ENCODE results near the gene C12orf43. TPM values are rescaled to one million over a fixed set of nuclear protein-coding genes. Genes with fewer than 3 reads are reported as not detected.

The C12orf43 gene
- total and polyA plus RNA-seq, 2 donors (not counting 1 experiment from before 2014, with no cell fraction given), result 6.7 to 18.9 TPM

DNA sequence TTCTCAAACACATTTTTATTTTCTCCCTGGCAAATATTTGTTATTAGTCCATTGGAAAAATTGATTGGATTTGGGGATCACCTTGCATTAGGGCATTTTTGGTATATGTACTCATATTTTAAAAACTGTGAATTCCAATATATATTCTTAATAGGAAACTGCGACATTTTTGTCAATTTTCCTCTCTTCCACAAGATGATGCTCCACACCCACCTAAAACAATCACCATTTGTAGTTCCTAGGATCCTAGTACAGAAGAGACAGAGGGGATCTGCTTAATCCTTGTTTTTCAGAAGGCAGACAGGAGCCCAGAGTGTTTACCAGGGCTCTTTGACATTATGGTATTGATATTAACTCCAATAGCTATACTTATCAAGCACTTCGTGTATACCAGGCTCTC, 45.5 kb upstream of the C12orf43 start:
- H3K4me3 Mint-ChIP-seq, result no peak overlapping the region
- Histone ChIP-seq H2AFZ (ENCODE audit: insufficient read depth, low read depth, low read length, poor library complexity, severe bottlenecking) (no peak overlapping the region), H3K9me3 (ENCODE audit: control extremely low read depth in 1 of 3, control insufficient read depth in 2 of 3, insufficient read depth in 1 of 3, low read length in 2 of 3) (no peaks in the 10 kb centered on the region), H3K4me3 (ENCODE audit: control extremely low read depth in 1 of 5, extremely low read depth in 1 of 5, insufficient read depth in 1 of 5, low read depth in 2 of 5, low read length in 4 of 5) (no peak overlapping the region), H3K79me2 (ENCODE audit: control insufficient read depth, insufficient read depth, low read length) (no peaks in the 10 kb centered on the region), H3K36me3 (replicated peaks in 1 of 2; ENCODE audit: control extremely low read depth in 1 of 2, control insufficient read depth in 1 of 2, extremely low read depth in 1 of 2, insufficient read depth in 2 of 2, low read length in 1 of 2) (no peaks in the 10 kb centered on the region), H3K27me3 (replicated peaks in 1 of 4; ENCODE audit: control extremely low read depth in 1 of 4, control insufficient read depth in 3 of 4, insufficient read depth in 4 of 4, low read length in 3 of 4) (no peaks in the 10 kb centered on the region), H3K9ac (ENCODE audit: low read length) (no peak overlapping the region), H3K4me2 (replicated peaks; ENCODE audit: low read depth, low read length, poor library complexity, severe bottlenecking) (no peak overlapping the region), H3K27ac (ENCODE audit: low read length in 2 of 2) (no peak overlapping the region), H3K4me1 (ENCODE audit: control insufficient read depth in 2 of 2, insufficient read depth in 2 of 2, low read length in 2 of 2) (peaks cover 6 to 17% of the 10 kb centered on the region in 2 donors), H4K20me1 (ENCODE audit: control insufficient read depth, insufficient read depth, low read length, poor library complexity, severe bottlenecking) (no peaks in the 10 kb centered on the region)
- H3K4me1 Mint-ChIP-seq, result peaks cover 11% of the 10 kb centered on the region
- no peak overlapping the region for H3K27ac Mint-ChIP-seq
- H3K9me3 Mint-ChIP-seq (ENCODE audit: insufficient read depth), result no peaks in the 10 kb centered on the region
- ATAC-seq (ENCODE audit: low read depth) (no peak), DNase-seq (no peak)
- ChIA-PET POLR2A (no interaction called here), CTCF (interaction anchor here (0.6 to 1.6 kb wide), 7 partner anchors 11 to 276 kb away, joined by 3 to 10 read pairs (median 3); no protein-coding TSS in a partner anchor)
- no peak for TF ChIP-seq EZH2 (IDR thresholded peaks at IDR 0.05; ENCODE audit: borderline replicate concordance, insufficient read depth, low read depth, low read length, poor library complexity, severe bottlenecking)
- TF ChIP-seq, protein P1, sequence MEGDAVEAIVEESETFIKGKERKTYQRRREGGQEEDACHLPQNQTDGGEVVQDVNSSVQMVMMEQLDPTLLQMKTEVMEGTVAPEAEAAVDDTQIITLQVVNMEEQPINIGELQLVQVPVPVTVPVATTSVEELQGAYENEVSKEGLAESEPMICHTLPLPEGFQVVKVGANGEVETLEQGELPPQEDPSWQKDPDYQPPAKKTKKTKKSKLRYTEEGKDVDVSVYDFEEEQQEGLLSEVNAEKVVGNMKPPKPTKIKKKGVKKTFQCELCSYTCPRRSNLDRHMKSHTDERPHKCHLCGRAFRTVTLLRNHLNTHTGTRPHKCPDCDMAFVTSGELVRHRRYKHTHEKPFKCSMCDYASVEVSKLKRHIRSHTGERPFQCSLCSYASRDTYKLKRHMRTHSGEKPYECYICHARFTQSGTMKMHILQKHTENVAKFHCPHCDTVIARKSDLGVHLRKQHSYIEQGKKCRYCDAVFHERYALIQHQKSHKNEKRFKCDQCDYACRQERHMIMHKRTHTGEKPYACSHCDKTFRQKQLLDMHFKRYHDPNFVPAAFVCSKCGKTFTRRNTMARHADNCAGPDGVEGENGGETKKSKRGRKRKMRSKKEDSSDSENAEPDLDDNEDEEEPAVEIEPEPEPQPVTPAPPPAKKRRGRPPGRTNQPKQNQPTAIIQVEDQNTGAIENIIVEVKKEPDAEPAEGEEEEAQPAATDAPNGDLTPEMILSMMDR (IDR thresholded peaks at IDR 0.05), result no peak
- H3K27me3 Mint-ChIP-seq, result peaks cover 5% of the 10 kb centered on the region
- no CpG with 5 or more reads among the region's 2 CpGs for WGBS (ENCODE audit: insufficient coverage)
- intact Hi-C loops (cut with micrococcal nuclease), result loop anchor here (2.0 to 5.0 kb wide), 2 partner anchors 50 to 481 kb away; partner anchors contain the start of gene POP5

DNA sequence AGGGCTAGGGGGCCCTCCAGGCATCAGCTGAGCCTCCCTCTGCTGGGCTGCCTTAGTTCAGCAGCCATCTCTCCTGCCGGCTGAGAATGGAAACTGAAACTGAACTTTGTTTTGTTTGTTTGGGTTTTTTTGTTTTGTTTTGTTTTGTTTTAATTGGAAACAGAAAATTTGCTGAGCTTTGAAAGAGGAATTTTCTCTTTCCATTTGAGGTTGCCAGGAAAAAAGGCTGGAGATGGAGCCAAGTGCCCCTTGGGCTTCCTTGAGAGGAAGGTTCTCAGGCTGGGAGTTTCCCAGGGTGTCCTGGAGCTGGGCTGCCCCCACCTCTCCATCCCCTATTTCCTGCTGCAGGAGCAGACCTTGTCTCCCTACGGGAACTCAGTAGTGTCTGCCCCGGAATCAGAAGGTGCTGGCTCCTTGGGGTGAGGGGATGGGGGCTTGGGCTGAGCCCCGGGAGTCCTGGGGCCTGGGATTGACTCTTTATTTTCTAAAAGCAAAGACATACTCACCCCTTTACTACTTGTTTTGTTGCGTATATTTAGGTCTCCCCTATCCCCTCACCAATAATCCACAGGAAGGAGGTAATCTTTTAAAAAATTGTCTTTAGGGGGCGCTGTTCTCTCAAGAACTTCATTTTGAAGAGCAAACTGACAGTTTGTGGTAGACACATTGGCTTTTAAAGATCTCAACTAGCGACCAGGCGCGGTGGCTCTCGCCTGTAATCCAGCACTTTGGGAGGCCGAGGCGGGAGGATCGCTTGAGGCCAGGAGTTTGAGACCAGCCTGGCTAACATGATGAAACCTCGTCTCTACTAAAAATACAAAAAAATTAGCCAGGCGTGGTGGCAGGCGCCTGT, 44.1 kb upstream of the C12orf43 start:
- H3K27ac Mint-ChIP-seq, result peak overlapping the region; percentile 96
- ATAC-seq (ENCODE audit: low read depth), result peak; percentile 96
- Histone ChIP-seq H3K4me2 (replicated peaks; ENCODE audit: low read depth, low read length, poor library complexity, severe bottlenecking) (peak overlapping the region; percentile 84), H2AFZ (ENCODE audit: insufficient read depth, low read depth, low read length, poor library complexity, severe bottlenecking) (peak overlapping the region; percentile 84), H3K27me3 (replicated peaks in 1 of 4; ENCODE audit: control extremely low read depth in 1 of 4, control insufficient read depth in 3 of 4, insufficient read depth in 4 of 4, low read length in 3 of 4) (no peaks in the 10 kb centered on the region), H4K20me1 (ENCODE audit: control insufficient read depth, insufficient read depth, low read length, poor library complexity, severe bottlenecking) (no peaks in the 10 kb centered on the region), H3K9ac (ENCODE audit: low read length) (peak overlapping the region; percentile 67), H3K36me3 (replicated peaks in 1 of 2; ENCODE audit: control extremely low read depth in 1 of 2, control insufficient read depth in 1 of 2, extremely low read depth in 1 of 2, insufficient read depth in 2 of 2, low read length in 1 of 2) (no peaks in the 10 kb centered on the region), H3K9me3 (ENCODE audit: control extremely low read depth in 1 of 3, control insufficient read depth in 2 of 3, insufficient read depth in 1 of 3, low read length in 2 of 3) (no peaks in the 10 kb centered on the region), H3K79me2 (ENCODE audit: control insufficient read depth, insufficient read depth, low read length) (no peaks in the 10 kb centered on the region), H3K4me3 (ENCODE audit: control extremely low read depth in 1 of 5, extremely low read depth in 1 of 5, insufficient read depth in 1 of 5, low read depth in 2 of 5, low read length in 4 of 5) (peak overlapping the region; percentile 47 to 65 (median 60)), H3K4me1 (ENCODE audit: control insufficient read depth in 2 of 2, insufficient read depth in 2 of 2, low read length in 2 of 2) (peaks cover 6 to 17% of the 10 kb centered on the region in 2 donors), H3K27ac (ENCODE audit: low read length in 2 of 2) (peak overlapping the region; percentile 47 to 82)
- peak; percentile 82 for DNase-seq
- H3K27me3 Mint-ChIP-seq, result no peaks in the 10 kb centered on the region
- whole genome bisulfite sequencing (ENCODE audit: insufficient coverage), result 35% methylated on average over 10 of the region's 16 CpGs
- H3K4me3 Mint-ChIP-seq, result peak overlapping the region; percentile 91
- POLR2A ChIA-PET, result interaction anchor here (0.6 kb wide), 1 partner anchor 1057 kb away, joined by 3 read pairs; no protein-coding TSS in a partner anchor
- H3K4me1 Mint-ChIP-seq, result peaks cover 11% of the 10 kb centered on the region
- no peak for TF ChIP-seq EZH2 (IDR thresholded peaks at IDR 0.05; ENCODE audit: borderline replicate concordance, insufficient read depth, low read depth, low read length, poor library complexity, severe bottlenecking)
- TF ChIP-seq, protein P1 (IDR thresholded peaks at IDR 0.05), result peak; percentile 70
- no peaks in the 10 kb centered on the region for H3K9me3 Mint-ChIP-seq (ENCODE audit: insufficient read depth)
- CTCF ChIA-PET, result interaction anchor here (0.7 to 2.0 kb wide), 25 partner anchors 9 to 480 kb away, joined by 3 to 9 read pairs (median 4); partner anchors contain the start of genes C12orf43 and POP5
- intact Hi-C loops (cut with micrococcal nuclease), result loop anchor here (1.0 to 5.0 kb wide), 5 partner anchors 36 to 480 kb away; partner anchors contain the start of genes C12orf43 and POP5
